ENCODE measurements around the gene STPG1.

DNA sequence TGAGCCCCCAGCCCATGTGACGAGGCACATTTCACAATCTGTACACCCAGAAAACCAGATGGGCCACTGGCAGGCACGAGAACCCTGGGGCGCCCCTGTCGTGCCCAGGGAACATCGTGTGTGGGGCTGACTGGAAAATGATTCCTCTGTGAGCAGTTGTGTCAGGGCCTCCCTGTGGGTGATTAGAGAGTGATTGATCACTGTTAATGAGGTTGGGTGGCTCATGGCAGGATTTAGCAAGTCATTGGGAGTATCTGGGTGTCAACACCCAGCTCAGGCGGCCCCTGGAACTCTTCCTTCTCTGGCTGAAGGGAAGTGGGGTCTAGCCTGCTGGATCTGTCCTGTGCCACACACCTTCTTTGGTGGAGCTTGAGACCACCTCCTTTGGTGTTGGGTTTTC, 88.7 kb downstream of the STPG1 start:
- no peak for TF ChIP-seq SRSF9 (IDR thresholded peaks at IDR 0.05; ENCODE audit: borderline replicate concordance, low read depth, low read length)
- no peak for TF ChIP-seq FOXJ3 (CRISPR knock-in tag; IDR thresholded peaks at IDR 0.05)
- no peak for TF ChIP-seq POLR2A (conservative IDR thresholded peaks at IDR 0.05)
- TF ChIP-seq, protein P1, sequence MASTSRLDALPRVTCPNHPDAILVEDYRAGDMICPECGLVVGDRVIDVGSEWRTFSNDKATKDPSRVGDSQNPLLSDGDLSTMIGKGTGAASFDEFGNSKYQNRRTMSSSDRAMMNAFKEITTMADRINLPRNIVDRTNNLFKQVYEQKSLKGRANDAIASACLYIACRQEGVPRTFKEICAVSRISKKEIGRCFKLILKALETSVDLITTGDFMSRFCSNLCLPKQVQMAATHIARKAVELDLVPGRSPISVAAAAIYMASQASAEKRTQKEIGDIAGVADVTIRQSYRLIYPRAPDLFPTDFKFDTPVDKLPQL (IDR thresholded peaks at IDR 0.05; ENCODE audit: extremely low read depth, insufficient read length) = no peak
- TF ChIP-seq, protein P2, sequence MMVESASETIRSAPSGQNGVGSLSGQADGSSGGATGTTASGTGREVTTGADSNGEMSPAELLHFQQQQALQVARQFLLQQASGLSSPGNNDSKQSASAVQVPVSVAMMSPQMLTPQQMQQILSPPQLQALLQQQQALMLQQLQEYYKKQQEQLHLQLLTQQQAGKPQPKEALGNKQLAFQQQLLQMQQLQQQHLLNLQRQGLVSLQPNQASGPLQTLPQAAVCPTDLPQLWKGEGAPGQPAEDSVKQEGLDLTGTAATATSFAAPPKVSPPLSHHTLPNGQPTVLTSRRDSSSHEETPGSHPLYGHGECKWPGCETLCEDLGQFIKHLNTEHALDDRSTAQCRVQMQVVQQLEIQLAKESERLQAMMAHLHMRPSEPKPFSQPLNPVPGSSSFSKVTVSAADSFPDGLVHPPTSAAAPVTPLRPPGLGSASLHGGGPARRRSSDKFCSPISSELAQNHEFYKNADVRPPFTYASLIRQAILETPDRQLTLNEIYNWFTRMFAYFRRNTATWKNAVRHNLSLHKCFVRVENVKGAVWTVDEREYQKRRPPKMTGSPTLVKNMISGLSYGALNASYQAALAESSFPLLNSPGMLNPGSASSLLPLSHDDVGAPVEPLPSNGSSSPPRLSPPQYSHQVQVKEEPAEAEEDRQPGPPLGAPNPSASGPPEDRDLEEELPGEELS (CRISPR knock-in tag; IDR thresholded peaks at IDR 0.05; ENCODE audit: borderline replicate concordance) = no peak
- TF ChIP-seq, protein P3, sequence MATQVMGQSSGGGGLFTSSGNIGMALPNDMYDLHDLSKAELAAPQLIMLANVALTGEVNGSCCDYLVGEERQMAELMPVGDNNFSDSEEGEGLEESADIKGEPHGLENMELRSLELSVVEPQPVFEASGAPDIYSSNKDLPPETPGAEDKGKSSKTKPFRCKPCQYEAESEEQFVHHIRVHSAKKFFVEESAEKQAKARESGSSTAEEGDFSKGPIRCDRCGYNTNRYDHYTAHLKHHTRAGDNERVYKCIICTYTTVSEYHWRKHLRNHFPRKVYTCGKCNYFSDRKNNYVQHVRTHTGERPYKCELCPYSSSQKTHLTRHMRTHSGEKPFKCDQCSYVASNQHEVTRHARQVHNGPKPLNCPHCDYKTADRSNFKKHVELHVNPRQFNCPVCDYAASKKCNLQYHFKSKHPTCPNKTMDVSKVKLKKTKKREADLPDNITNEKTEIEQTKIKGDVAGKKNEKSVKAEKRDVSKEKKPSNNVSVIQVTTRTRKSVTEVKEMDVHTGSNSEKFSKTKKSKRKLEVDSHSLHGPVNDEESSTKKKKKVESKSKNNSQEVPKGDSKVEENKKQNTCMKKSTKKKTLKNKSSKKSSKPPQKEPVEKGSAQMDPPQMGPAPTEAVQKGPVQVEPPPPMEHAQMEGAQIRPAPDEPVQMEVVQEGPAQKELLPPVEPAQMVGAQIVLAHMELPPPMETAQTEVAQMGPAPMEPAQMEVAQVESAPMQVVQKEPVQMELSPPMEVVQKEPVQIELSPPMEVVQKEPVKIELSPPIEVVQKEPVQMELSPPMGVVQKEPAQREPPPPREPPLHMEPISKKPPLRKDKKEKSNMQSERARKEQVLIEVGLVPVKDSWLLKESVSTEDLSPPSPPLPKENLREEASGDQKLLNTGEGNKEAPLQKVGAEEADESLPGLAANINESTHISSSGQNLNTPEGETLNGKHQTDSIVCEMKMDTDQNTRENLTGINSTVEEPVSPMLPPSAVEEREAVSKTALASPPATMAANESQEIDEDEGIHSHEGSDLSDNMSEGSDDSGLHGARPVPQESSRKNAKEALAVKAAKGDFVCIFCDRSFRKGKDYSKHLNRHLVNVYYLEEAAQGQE (IDR thresholded peaks at IDR 0.05; ENCODE audit: borderline replicate concordance) = no peak
- TF ChIP-seq, protein P3 (CRISPR knock-in tag; IDR thresholded peaks at IDR 0.05; ENCODE audit: low read depth) = no peak
- TF ChIP-seq RFX5 (IDR thresholded peaks at IDR 0.05; ENCODE audit: low read depth, low read length) = no peak
- TF ChIP-seq, protein P4, sequence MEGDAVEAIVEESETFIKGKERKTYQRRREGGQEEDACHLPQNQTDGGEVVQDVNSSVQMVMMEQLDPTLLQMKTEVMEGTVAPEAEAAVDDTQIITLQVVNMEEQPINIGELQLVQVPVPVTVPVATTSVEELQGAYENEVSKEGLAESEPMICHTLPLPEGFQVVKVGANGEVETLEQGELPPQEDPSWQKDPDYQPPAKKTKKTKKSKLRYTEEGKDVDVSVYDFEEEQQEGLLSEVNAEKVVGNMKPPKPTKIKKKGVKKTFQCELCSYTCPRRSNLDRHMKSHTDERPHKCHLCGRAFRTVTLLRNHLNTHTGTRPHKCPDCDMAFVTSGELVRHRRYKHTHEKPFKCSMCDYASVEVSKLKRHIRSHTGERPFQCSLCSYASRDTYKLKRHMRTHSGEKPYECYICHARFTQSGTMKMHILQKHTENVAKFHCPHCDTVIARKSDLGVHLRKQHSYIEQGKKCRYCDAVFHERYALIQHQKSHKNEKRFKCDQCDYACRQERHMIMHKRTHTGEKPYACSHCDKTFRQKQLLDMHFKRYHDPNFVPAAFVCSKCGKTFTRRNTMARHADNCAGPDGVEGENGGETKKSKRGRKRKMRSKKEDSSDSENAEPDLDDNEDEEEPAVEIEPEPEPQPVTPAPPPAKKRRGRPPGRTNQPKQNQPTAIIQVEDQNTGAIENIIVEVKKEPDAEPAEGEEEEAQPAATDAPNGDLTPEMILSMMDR (IDR thresholded peaks at IDR 0.05 in 2 of 3, conservative IDR thresholded peaks at IDR 0.05 in 1 of 3; ENCODE audit: insufficient read depth in 2 of 3, low read depth in 1 of 3, low read length in 3 of 3) = no peak
- TF ChIP-seq EP300 (IDR thresholded peaks at IDR 0.05; ENCODE audit: low read length) = no peak
- TF ChIP-seq ZNF253 (CRISPR knock-in tag; conservative IDR thresholded peaks at IDR 0.05) = no peak
- no peak for TF ChIP-seq BRF1 (IDR thresholded peaks at IDR 0.05; ENCODE audit: borderline replicate concordance, extremely low read depth, insufficient read length)
- no peak for TF ChIP-seq ZFX (CRISPR knock-in tag; IDR thresholded peaks at IDR 0.05)
- no peak for TF ChIP-seq PHF20 (IDR thresholded peaks at IDR 0.05; ENCODE audit: partially characterized antibody)
